ENCODE results near the gene FKBP2.
"Not testable (repeated sequence)": the region's sequence is repeated elsewhere in the genome, so short reads cannot be mapped to it uniquely, and the experiment has no call there.

The FKBP2 gene

GRCh38 chr11:64234647-64235379 is 6.1 kb upstream of the FKBP2 start:
- peak; percentile 43 for DNase-seq

DNA sequence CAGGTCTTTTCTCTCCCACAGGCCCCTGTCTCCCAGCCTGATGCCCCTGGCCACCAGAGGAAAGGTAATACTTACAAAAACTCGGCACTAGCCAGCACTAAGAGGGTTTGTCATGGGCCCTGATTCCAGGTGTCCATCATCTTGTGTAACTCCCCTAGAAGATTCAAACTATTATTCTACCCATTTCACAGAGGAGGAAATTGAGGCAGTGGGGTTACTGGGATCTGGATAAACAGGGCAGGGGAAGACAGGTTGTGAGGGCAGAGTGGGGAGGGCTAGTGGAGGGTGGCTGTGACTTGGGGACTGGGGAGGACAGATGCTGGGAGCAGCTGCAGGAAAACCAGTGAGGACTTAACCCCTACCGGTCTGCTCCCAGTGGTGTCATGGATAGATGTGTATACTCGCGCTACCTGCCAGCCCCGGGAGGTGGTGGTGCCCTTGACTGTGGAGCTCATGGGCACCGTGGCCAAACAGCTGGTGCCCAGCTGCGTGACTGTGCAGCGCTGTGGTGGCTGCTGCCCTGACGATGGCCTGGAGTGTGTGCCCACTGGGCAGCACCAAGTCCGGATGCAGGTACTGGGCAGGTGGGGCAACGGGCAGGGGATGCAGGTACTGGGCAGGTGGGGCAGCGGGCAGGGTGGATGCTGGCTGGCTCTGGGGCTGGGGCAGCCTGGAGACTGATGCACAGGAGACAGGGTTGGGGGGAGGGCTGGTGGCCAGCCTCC is 5.3 kb upstream of the FKBP2 start:
- DNase-seq: no peak

GRCh38 chr11:64237484-64237951 is 3.4 kb upstream of the FKBP2 start:
- DNase-seq: no peak

- no peak for DNase-seq
These were observed 2.8 kb upstream of the FKBP2 start for GRCh38 chr11:64238076-64238475.

- DNase-seq: no peak
These were observed 1.9 kb upstream of the FKBP2 start for GRCh38 chr11:64238999-64239398.

DNA sequence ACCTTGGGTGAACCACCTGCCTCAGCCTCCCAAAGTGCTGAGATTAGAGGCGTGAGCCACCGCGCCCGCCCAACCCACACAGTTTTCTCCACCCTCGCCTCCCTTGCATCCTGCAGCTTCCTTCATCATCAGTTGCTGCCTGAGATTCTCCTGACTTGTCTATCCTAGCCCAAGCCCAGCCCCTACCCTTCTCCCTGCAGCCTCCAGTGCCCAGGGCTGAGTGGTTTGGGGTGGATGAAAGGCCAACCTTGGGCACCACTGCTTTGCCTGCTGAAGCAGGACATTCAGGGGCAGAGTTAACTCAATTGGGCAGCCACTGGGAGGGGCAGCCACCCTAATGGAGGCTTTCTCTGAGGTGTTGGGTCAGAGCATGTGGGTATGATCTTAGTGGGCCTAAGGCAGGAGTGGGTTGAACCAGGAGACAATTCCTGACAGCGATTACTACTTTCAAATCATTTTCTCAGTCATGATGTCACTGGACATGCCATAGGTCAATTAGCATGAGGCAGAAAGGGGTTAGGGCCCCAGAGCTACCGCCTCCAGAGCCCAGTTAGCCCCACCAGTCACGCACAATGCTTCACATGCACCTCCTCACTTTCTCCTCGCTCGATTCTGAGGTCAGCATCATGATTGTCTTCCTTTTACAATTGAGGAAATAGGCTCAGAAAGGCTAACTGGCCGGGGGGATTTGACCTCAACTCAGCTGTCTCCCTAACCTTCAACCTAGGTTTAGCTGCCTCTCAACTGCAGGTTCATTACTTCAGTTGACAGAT is 1.0 kb upstream of the FKBP2 start:
- no peak for DNase-seq

DNA sequence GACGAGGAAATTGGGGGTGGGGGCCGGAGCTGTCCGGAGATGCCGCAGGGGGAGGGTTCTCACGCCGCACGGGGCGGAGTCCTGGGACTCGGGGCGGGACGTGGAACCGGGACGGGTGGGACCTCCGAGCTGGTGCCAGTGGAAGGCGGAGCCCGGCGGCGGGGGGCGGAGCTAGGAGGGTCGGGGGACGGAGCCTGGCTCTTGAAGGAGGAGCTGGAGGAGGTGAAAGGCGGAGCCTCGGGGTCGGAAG is 271 bp downstream of the FKBP2 start:
- no peak for DNase-seq

DNA sequence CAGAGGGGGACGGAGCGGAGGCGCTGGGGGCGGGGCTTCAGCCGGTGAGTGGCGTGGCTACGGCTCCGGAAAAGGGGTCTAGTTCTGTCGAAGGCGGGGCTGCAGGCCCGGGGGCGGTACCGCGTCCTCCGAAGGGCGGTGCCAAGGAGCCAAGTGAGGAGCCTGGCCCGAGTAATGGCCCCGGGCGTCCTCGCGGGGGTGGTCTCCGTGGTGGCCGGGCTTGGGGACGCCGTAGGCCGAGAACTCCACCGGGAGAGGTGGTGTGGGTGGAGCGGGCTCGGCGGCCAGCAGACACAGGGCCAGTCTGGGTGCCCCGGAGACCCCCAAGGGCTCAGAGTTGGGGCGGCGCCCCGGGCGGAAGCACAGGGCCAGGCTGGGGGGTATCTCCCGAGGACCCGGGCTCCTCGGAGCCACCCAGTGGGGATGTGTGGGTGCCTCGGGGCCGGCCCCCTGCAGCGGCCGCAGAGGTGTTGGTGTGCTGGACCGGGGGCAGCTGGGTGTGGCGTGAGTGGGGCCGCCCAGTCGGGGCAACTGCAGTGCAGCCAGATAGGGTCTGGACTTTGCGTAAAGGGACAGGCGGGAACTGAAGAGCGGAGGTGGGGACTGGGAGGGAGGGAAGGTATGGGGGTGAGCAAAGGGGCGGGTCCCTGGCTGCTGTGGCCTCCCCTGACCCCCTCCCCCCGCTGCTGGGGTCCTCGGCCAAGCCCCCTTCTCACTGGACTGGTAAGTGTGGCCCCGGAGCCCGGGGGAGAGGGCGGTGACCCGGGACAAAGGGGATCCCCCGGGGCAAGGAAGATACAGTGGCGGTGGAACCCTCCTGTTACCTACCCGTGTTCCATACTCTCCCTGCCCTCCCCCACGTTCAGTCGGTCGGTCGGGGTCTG is 838 bp downstream of the FKBP2 start:
- DNase-seq: peak; percentile 98

GRCh38 chr11:64243236-64243854 is 2.5 kb downstream of the FKBP2 start:
- DNase-seq: no peak

- DNase-seq: no peak
These were observed 3.2 kb downstream of the FKBP2 start for GRCh38 chr11:64244107-64244506.

- DNase-seq: no peak
These were observed 4.1 kb downstream of the FKBP2 start for GRCh38 chr11:64244966-64245365.

- DNase-seq: no peak
These were observed 4.5 kb downstream of the FKBP2 start for GRCh38 chr11:64245401-64245796.

GRCh38 chr11:64245797-64246620 is 5.1 kb downstream of the FKBP2 start:
- DNase-seq: peak; percentile 43

DNA sequence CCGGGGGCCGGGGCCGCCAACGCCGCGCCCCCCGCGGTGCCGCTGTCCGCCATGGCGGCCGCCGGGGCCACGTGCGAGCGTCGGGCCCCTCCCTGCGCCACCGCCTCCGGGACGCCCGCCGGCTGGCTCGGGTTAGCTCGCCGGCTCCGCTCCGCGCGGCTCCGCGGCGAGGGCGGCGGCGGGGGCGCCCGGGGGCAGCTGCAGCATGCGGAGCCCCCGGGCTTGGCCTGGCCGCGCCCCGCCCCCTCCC is 5.7 kb downstream of the FKBP2 start:
- DNase-seq: not testable (repeated sequence)

DNA sequence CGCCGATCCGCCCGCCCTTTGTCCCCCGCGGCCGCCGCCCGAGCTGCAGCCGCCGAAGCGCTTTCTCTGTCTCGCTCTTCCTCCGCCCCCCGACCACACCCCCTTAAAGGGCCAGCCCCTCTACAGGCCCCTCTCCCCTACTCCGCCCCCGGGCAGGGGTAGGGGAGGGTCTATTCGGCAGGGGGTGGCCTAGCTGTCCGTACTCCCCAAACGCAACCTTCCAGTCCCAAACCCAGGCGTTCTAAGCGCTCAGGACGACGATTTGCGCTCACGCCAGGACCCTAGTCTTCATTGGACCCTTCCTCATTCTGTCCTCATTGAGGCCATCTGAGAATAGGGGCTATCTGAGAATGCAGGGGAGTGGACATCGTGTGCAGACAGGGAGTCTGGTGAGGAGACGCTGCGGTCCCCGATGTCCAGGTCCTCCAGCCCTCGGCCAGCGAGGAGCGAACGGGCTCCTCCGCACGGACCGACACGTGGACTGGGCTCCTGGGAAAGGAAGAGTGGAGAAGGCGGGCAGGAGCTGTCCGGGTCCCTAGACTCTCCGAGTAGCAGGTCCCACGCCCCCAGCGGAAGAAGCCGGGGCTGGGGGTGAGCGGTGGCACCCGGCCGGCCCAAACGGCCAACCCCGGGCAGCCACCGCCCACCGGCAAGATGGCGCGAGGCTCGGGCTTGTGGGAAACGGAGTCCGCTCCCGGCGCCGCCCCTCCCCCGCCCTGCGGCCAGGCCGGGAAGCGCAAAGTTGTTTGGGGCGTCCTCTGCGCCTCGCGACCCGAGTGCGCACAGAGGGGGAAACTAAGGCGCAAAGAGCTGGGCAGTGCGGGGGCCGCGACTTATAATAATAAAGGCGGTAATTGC is 6.2 kb downstream of the FKBP2 start, which contains the start of gene PPP1R14B:
Gene PPP1R14B (minus strand): TSS at position 73 of the 858 bp plus-strand sequence. CDS start 270 bp downstream, outside the sequence.
- peak; percentile 79 for DNase-seq

DNA sequence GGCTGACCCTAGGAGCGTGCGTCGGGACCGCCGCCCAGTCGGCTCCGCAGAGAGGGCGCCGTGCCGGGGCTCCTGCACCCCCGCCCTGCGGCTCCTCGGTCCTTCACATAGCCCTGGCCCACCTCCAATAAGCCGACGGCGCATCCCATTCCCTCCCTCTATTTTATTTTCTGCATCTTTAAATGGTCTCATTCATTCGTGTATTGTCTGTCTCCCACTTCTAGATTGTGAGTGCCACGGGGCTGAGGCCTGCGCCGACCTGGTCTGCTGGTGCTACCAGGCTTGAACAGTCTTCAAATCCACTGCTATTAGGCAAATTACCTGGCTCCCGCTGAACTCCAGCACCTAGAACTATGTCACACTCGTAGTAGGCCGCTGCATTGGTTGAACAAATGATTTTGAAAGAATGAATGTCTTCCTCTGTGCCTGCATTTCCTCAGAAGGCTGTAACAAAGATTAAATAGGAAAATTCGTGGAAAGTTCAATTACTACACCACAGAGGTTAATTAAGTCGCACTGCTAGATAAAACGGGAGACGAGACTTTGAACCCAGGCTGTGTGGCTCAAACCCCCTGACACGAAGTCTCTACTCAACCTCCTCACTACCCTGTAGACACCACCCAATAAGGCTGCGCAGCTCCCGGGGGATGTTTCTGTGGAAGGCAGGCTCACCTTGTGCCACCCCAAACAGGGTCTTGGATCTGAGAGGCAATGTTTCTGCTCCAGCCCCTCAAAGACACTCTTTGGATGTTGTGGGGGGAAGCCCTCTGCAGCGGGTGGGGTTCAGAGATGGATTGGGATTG is 7.0 kb downstream of the FKBP2 start:
- DNase-seq: no peak

GRCh38 chr11:64248578-64248977 is 7.7 kb downstream of the FKBP2 start:
- DNase-seq: no peak

GRCh38 chr11:64249038-64249437 is 8.1 kb downstream of the FKBP2 start:
- no peak for DNase-seq

- no peak for DNase-seq
These were observed 8.9 kb downstream of the FKBP2 start for GRCh38 chr11:64249563-64250414.
